NCI-H146 treated with DMSO at 0.1 percent for 48 hours (cell line): ENCODE measurements around the gene DLG2.
"Not testable (repeated sequence)": the region's sequence is repeated elsewhere in the genome, so short reads cannot be mapped to it uniquely, and the experiment has no call there.

ENCODE experiments used
- DNase-seq: peaks from one replicate; lab custom pipeline; 2025; ENCODE audit not compliant: unreplicated experiment; lab: John Stamatoyannopoulos, UW

Gene DLG2

DNA sequence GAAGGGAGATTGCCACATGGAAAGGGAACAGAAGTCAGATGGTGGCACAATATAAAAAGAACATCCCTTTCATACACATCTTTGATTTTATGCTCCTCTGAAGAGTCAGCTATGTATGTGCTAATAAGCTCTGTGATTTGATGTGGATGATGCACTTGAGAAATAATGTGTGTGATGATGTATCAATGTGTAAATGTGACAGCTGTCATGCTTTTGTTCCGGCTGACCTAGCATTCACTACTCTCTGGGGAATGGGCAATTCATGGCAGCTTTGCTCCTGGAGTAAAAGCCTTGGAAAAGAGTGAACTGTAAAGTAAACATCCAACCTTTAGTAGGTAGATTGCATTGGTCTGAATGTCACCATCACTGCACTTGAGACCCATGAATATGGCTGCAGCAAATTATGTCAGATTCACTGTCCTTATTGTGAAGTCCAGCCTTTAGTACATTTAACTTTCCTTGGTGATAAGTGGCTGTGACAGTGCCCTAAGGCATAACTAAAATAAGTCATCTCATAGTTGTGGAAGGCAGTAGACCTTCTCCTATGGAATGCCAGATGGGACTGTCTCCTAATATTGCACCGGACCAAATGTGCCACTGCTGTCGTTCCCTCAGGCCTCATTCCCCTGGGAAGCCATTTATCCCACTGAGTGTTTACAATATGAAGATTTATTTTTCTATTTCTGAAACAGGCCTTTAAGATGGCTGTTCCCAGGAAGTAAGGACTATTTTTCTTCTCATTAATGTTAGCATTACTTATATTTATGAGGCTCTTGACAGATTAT is 2162.8 kb downstream of the DLG2 start:
- no peak for DNase-seq

GRCh38 chr11:83459798-83460197 is 2167.3 kb downstream of the DLG2 start:
- DNase-seq = no peak

- no peak for DNase-seq
Observed at GRCh38 chr11:83456566-83456965, 2170.6 kb downstream of the DLG2 start.

GRCh38 chr11:83456075-83456474 is 2171.1 kb downstream of the DLG2 start:
- no peak for DNase-seq

- no peak for DNase-seq
Observed at GRCh38 chr11:83455356-83455755, 2171.8 kb downstream of the DLG2 start.

DNA sequence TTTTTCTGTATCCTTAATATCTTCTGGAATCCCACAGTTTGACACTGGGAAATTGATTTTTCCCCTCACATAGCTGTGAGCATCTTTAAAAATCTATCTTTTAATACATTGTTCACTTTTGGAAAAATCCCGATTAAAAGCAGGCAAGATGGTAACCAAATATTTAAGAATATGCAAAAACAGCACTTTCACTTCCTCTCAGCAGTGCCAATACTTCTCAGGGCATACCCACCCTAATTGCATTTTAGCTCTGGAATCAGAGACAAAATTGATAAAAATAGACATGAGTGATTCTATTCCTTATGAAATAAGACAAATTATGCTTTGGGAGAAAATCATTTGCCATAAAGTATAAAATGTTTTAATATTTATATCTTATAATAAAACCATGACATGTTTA is 2172.5 kb downstream of the DLG2 start:
- no peak for DNase-seq

DNA sequence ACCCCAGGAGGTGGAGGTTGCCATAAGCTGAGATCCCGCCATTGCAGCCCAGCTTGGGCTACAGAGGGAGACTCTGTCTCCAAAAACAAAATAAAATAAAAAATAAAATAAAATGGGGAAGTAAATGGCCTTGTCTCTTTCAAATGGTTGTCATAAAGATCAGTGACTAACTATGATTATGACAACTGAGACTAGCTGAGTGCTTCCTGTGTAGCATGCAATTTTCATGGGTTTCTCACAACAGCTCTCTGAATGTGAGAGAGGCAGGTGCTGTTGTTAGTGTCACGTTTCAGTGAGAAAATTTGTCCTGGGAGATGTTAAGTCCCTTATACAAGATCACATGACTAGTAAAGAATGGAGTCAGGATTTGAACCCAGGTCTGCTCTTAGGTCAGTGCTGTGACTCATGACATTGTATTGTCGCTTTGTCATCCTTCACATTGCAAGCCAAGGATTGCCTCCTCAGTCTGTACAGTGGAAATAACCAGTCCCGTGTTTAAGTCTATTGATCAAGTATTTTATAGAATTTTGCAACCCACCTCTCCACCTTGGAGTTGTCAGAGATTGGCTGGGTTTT is 2177.7 kb downstream of the DLG2 start:
- DNase-seq = no peak

DNA sequence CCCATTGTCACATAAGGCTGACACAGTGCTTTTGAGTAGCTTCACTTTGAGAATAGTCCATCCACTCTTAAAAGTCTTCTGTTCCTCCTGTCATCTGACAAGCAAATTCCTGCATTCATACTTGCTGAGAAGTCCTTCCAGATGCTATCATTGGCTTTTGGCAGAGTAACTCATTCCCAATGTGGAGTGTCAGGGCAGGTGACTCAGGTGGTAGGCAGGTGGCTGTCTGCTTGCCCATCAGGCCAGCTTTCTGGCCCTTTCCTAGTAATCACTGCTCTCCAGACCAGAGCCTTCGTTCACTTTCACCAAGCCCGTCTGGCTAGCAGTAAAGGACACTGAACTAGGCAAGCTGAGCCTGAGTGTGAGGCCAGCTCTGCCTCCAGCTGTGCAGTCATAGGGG is 2178.5 kb downstream of the DLG2 start:
- DNase-seq = no peak

DNA sequence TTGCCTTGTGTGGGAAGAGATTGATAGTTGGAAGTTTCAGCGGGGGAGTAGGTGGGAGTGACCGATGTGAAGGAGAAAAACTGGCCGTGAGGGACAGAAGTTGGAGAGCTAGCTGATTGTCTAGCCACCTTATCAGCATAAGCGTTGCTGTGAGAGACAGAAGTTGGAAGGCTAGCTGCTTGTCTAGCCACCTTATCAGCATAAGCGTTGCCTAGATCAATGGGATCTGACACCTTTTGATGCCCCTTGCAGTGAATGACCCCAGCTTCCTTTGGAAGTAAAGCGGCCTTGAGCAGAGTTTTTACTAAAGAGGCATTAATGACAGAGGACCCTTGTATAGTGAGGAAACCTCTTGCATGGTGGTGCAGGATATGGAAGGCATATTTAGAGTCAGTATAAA is 2183.3 kb downstream of the DLG2 start:
- not testable (repeated sequence) for DNase-seq

DNA sequence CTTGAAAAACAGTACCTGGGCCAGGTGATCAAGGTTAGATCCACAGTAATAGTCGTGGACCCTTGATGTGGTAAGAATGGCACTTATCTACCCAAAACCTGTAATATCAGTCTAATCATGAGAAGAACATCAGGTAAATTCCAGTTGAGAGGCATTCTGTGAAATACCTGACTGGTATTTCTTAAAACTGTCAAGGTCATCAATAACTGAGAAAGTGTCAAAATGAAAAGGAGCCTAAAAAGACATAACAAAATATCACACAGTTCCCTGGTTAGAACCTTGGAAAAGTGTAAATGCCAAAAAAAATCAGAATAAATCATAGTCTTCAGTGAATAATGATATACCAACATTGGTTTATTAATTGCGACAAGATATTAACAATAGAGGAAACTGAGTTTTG is 2185.5 kb downstream of the DLG2 start:
- DNase-seq = no peak

DNA sequence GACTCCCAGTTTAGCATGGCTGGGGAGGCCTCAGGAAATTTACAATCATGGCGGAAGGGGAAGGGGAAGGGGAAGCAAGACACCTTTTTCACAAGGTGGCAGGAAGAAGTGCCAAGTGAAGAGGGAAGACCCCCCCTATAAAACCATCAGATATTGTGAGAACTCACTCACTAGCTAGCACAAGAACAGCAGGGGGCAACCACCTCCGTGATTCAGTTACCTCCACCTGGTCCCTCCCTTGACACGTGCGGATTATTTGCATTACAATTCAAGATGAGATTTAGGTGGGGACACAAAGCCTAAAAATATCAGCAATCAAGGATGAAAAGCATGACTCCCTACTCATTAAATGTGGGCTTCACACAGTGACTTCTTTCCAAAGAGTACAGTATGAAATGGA is 2186.0 kb downstream of the DLG2 start:
- no peak for DNase-seq

GRCh38 chr11:83438438-83438837 is 2188.7 kb downstream of the DLG2 start:
- no peak for DNase-seq

GRCh38 chr11:83437939-83438338 is 2189.2 kb downstream of the DLG2 start:
- DNase-seq = no peak

DNA sequence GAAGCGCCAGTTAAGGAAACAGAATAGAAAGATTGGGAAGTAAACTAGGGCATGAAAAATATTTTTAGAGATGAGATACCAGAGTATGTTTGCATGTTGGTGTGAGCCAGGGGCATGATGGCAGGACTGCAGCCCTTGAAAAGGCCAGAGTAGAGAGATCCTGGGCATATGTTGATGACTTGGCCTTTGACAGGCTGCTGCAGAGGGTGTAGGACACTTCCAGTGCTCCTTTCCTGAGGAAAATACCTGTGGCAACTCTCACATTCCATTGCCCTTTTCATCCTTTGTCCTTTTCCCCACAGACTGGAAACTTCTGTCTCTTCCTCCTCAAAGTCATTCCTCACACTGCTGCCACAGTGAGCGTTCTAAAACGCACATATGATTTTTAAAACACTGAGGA is 2190.3 kb downstream of the DLG2 start:
- DNase-seq = no peak

GRCh38 chr11:83434812-83435211 is 2192.3 kb downstream of the DLG2 start:
- DNase-seq = not testable (repeated sequence)

GRCh38 chr11:83427943-83428342 is 2199.2 kb downstream of the DLG2 start:
- DNase-seq = no peak

GRCh38 chr11:83427501-83427900 is 2199.6 kb downstream of the DLG2 start:
- DNase-seq = no peak

- no peak for DNase-seq
Observed at GRCh38 chr11:83425137-83425466, 2202.0 kb downstream of the DLG2 start.

GRCh38 chr11:83424376-83425136 is 2202.6 kb downstream of the DLG2 start:
- no peak for DNase-seq

DNA sequence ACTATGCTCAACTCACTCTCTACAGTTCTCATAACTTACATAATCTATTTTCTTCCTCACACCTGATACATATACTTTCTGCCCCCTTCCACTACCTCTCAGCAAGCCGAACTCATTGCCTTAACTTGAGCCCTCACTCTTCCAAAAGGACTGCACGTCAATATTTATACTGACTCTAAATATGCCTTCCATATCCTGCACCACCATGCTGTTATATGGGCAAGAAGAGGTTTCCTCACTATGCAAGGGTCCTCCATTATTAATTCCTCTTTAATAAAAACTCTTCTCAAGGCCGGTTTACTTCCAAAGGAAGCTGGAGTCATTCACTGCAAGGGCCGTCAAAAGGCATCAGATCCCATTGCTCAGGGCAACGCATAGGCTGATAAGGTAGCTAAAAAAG is 2204.5 kb downstream of the DLG2 start:
- not testable (repeated sequence) for DNase-seq

DNA sequence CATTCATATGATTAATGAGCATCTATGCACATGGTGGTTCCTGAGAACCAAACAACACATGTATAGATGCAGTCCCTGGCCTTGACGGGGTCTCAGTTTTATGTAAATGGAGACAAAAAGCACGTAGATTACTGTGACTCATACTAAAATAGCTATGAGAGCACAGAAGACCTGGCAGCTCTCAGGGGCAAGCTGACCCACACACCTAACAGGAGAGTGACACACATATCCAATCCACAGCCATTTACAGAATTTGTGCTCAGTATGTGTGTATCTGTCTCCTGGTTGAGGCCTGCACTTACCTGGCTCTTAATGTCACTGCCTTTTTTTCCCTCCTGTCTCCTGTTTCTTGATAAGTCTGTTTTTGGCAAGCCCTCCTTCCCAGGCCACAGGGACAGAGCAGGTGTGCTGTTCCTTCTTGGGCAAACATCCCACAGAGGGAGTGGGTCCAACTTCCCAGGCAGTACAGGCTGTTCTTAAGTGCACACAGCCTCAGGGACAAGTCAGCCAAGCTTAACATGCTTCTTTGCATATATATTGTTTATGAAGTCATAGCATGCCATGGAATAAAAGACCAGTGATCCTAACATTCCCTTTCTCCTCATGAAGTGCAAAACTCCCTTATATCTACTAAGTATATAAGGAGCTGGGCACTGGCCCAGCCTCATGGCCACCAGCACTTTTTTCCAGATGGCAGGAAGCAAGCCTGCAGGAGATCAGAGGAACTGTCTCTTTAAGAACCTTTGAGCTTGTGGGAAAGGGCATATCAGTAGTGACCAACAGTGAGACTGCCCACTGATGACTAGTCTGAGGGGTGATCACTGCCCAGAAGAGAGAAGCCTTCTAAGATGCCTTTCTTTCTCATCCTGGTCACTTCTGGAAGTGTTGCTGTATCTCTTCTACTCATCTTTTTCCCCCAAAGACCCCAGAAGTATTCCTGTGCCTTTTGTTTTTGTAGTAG is 2216.3 kb downstream of the DLG2 start:
- DNase-seq = no peak
